ENCODE data around the gene GRM5. TPM values are rescaled to one million over a fixed set of nuclear protein-coding genes. Genes with fewer than 3 reads are reported as not detected.
"Not testable (repeated sequence)": the region's sequence is repeated elsewhere in the genome, so short reads cannot be mapped to it uniquely, and the experiment has no call there.

GRM5 gene
- total and polyA plus RNA-seq, 8 donors = 0.37 TPM; not detected in 7

GRCh38 chr11:89065066-89065465, 716 bp downstream of the GRM5 start:
- Histone ChIP-seq H3K27me3 (peaks cover 0 to 45% (median 8%) of the 10 kb centered on the region in 3 donors), H3K36me3 (no peaks in the 10 kb centered on the region), H3K9me3 (peaks cover 0 to 6% (median 0%) of the 10 kb centered on the region in 4 donors), H3K27ac (no peak overlapping the region), H3K4me3 (no peak overlapping the region), H3K4me1 (peaks cover 0 to 6% (median 0%) of the 10 kb centered on the region in 4 donors)
- WGBS, 5 donors = 25 to 33% (median 31%) methylated on average over 6 of the region's 6 CpGs
- TF ChIP-seq POLR2A (IDR thresholded peaks at IDR 0.05) = no peak
- TF ChIP-seq EP300 (IDR thresholded peaks at IDR 0.05) = no peak
- no peak for TF ChIP-seq POLR2AphosphoS5 (IDR thresholded peaks at IDR 0.05)
- TF ChIP-seq CTCF (IDR thresholded peaks at IDR 0.05) = no peak
- no peak for DNase-seq
- intact Hi-C loops (cut with DNase I; ENCODE audit: low total_unique reads) = no loop called here

- H3K27ac ChIP-seq; intact Hi-C loops (cut with DNase I; ENCODE audit: low total_unique reads); H3K9me3 ChIP-seq; H3K36me3 ChIP-seq; DNase-seq; H3K4me3 ChIP-seq; H3K4me1 ChIP-seq: not testable (repeated sequence)
- WGBS, 5 donors = 7 to 17% (median 10%) methylated on average over 10 to 17 of the region's 17 CpGs
- H3K27me3 ChIP-seq = peaks cover 0 to 45% (median 8%) of the 10 kb centered on the region in 3 donors
These were observed 2.3 kb downstream of the GRM5 start for GRCh38 chr11:89063481-89063951.

GRCh38 chr11:89062771-89063298, 2.9 kb downstream of the GRM5 start:
- H3K27me3 ChIP-seq = peaks cover 0 to 45% (median 8%) of the 10 kb centered on the region in 3 donors
- H3K36me3 ChIP-seq; H3K9me3 ChIP-seq; H3K4me3 ChIP-seq; H3K27ac ChIP-seq; H3K4me1 ChIP-seq; intact Hi-C loops (cut with DNase I; ENCODE audit: low total_unique reads): not testable (repeated sequence)
- DNase-seq = peak in 1 of 2 donors; percentile 7
- 6 to 11% (median 8%) methylated on average over 19 to 24 of the region's 25 CpGs for WGBS, 5 donors

GRCh38 chr11:89061839-89062238, 3.9 kb downstream of the GRM5 start:
- H3K27ac ChIP-seq; H3K4me3 ChIP-seq; H3K4me1 ChIP-seq; H3K9me3 ChIP-seq; intact Hi-C loops (cut with DNase I; ENCODE audit: low total_unique reads); H3K36me3 ChIP-seq: not testable (repeated sequence)
- whole genome bisulfite sequencing, 5 donors = 29 to 35% (median 32%) methylated on average over 5 of the region's 5 CpGs
- DNase-seq = peak in 1 of 2 donors; percentile 24
- H3K27me3 ChIP-seq = peaks cover 0 to 45% (median 8%) of the 10 kb centered on the region in 3 donors

- DNase-seq; intact Hi-C loops (cut with DNase I; ENCODE audit: low total_unique reads); H3K27me3 ChIP-seq; H3K4me3 ChIP-seq; H3K4me1 ChIP-seq; H3K27ac ChIP-seq; H3K9me3 ChIP-seq; H3K36me3 ChIP-seq: not testable (repeated sequence)
- WGBS, 5 donors = 71 to 78% (median 77%) methylated on average over 1 of the region's 1 CpG
These were observed 8.4 kb downstream of the GRM5 start for GRCh38 chr11:89057406-89057805.

GRCh38 chr11:89052220-89052619, 13.6 kb downstream of the GRM5 start:
- H3K27ac ChIP-seq = no peak overlapping the region
- H3K4me3 ChIP-seq = no peak overlapping the region
- TF ChIP-seq POLR2AphosphoS5 (IDR thresholded peaks at IDR 0.05) (no peak), POLR2A (IDR thresholded peaks at IDR 0.05) (no peak), EP300 (IDR thresholded peaks at IDR 0.05) (no peak), CTCF (IDR thresholded peaks at IDR 0.05) (no peak)
- DNase-seq = no peak
- H3K9me3 ChIP-seq = no peaks in the 10 kb centered on the region
- no peaks in the 10 kb centered on the region for H3K27me3 ChIP-seq
- H3K36me3 ChIP-seq = no peaks in the 10 kb centered on the region
- WGBS, 5 donors = 59 to 72% (median 64%) methylated on average over 4 of the region's 4 CpGs
- intact Hi-C loops (cut with DNase I; ENCODE audit: low total_unique reads) = no loop called here
- no peaks in the 10 kb centered on the region for H3K4me1 ChIP-seq

GRCh38 chr11:89047159-89047558, 18.6 kb downstream of the GRM5 start:
- intact Hi-C loops (cut with DNase I; ENCODE audit: low total_unique reads); H3K4me3 ChIP-seq; H3K27ac ChIP-seq; H3K36me3 ChIP-seq; H3K9me3 ChIP-seq; H3K4me1 ChIP-seq; DNase-seq; H3K27me3 ChIP-seq: not testable (repeated sequence)
- 74 to 84% (median 76%) methylated on average over 4 of the region's 4 CpGs for WGBS, 5 donors

- H3K27ac ChIP-seq; H3K9me3 ChIP-seq; H3K36me3 ChIP-seq; H3K4me3 ChIP-seq; H3K4me1 ChIP-seq; DNase-seq; intact Hi-C loops (cut with DNase I; ENCODE audit: low total_unique reads); H3K27me3 ChIP-seq: not testable (repeated sequence)
- WGBS, 5 donors = 62 to 76% (median 71%) methylated on average over 6 of the region's 6 CpGs
These were observed 21.8 kb downstream of the GRM5 start for GRCh38 chr11:89043861-89044588.

- H3K4me1 ChIP-seq; H3K36me3 ChIP-seq; H3K27ac ChIP-seq; H3K9me3 ChIP-seq; H3K27me3 ChIP-seq; intact Hi-C loops (cut with DNase I; ENCODE audit: low total_unique reads); DNase-seq; H3K4me3 ChIP-seq: not testable (repeated sequence)
- WGBS, 5 donors = 77 to 87% (median 82%) methylated on average over 2 of the region's 2 CpGs
These were observed 36.1 kb downstream of the GRM5 start for GRCh38 chr11:89029671-89030070.

All from stomach (tissue), 9 donors.